ENCODE data around the gene TMEM196.
"Not testable (repeated sequence)": the region's sequence is repeated elsewhere in the genome, so short reads cannot be mapped to it uniquely, and the experiment has no call there.

Gene TMEM196

GRCh38 chr7:19692111-19692828 lies 81.1 kb downstream of the TMEM196 start:
- Histone ChIP-seq H3K9ac (ENCODE audit: low read length) (no peak overlapping the region), H3K9me3 (ENCODE audit: insufficient read depth, low read length) (no peaks in the 10 kb centered on the region), H3K27me3 (ENCODE audit: low read depth, low read length) (no peaks in the 10 kb centered on the region), H3K4me1 (ENCODE audit: low read length) (no peaks in the 10 kb centered on the region), H3K79me2 (ENCODE audit: low read length) (no peaks in the 10 kb centered on the region), H3K27ac (ENCODE audit: low read length) (no peak overlapping the region), H3K4me3 (ENCODE audit: low read length) (no peak overlapping the region), H4K20me1 (ENCODE audit: insufficient read depth, low read length) (no peaks in the 10 kb centered on the region), H2AFZ (ENCODE audit: low read depth, low read length) (no peak overlapping the region), H3K36me3 (replicated peaks; ENCODE audit: low read depth, low read length) (peaks cover 2% of the 10 kb centered on the region), H3K4me2 (ENCODE audit: low read length) (no peak overlapping the region)
- TF ChIP-seq EZH2phosphoT487 (IDR thresholded peaks at IDR 0.05; ENCODE audit: low read depth): no peak
- TF ChIP-seq, protein P1, sequence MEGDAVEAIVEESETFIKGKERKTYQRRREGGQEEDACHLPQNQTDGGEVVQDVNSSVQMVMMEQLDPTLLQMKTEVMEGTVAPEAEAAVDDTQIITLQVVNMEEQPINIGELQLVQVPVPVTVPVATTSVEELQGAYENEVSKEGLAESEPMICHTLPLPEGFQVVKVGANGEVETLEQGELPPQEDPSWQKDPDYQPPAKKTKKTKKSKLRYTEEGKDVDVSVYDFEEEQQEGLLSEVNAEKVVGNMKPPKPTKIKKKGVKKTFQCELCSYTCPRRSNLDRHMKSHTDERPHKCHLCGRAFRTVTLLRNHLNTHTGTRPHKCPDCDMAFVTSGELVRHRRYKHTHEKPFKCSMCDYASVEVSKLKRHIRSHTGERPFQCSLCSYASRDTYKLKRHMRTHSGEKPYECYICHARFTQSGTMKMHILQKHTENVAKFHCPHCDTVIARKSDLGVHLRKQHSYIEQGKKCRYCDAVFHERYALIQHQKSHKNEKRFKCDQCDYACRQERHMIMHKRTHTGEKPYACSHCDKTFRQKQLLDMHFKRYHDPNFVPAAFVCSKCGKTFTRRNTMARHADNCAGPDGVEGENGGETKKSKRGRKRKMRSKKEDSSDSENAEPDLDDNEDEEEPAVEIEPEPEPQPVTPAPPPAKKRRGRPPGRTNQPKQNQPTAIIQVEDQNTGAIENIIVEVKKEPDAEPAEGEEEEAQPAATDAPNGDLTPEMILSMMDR (IDR thresholded peaks at IDR 0.05; ENCODE audit: low read depth, low read length): no peak

GRCh38 chr7:19690736-19691135 lies 82.7 kb downstream of the TMEM196 start:
- H3K4me2 ChIP-seq (ENCODE audit: low read length): no peak overlapping the region

GRCh38 chr7:19689130-19689529 lies 84.3 kb downstream of the TMEM196 start:
- H3K4me3 ChIP-seq (ENCODE audit: low read length); H2AFZ ChIP-seq (ENCODE audit: low read depth, low read length); H3K4me1 ChIP-seq (ENCODE audit: low read length): not testable (repeated sequence)

More at GRCh38 chr7:19690736-19691135, 82.7 kb downstream of the TMEM196 start:
- Histone ChIP-seq H3K4me1 (ENCODE audit: low read length) (no peaks in the 10 kb centered on the region), H2AFZ (ENCODE audit: low read depth, low read length) (no peak overlapping the region), H3K9me3 (ENCODE audit: insufficient read depth, low read length) (no peaks in the 10 kb centered on the region), H3K79me2 (ENCODE audit: low read length) (no peaks in the 10 kb centered on the region), H3K36me3 (replicated peaks; ENCODE audit: low read depth, low read length) (no peaks in the 10 kb centered on the region), H3K27me3 (ENCODE audit: low read depth, low read length) (no peaks in the 10 kb centered on the region), H3K9ac (ENCODE audit: low read length) (no peak overlapping the region), H4K20me1 (ENCODE audit: insufficient read depth, low read length) (no peaks in the 10 kb centered on the region), H3K27ac (ENCODE audit: low read length) (no peak overlapping the region), H3K4me3 (ENCODE audit: low read length) (no peak overlapping the region)
- TF ChIP-seq, protein P1 (IDR thresholded peaks at IDR 0.05; ENCODE audit: low read depth, low read length): no peak
- no peak for TF ChIP-seq EZH2phosphoT487 (IDR thresholded peaks at IDR 0.05; ENCODE audit: low read depth)

GRCh38 chr7:19681596-19681995 lies 91.8 kb downstream of the TMEM196 start:
- no peak overlapping the region for H2AFZ ChIP-seq (ENCODE audit: low read depth, low read length)

More at GRCh38 chr7:19689130-19689529, 84.3 kb downstream of the TMEM196 start:
- not testable (repeated sequence) for H3K4me2 ChIP-seq (ENCODE audit: low read length); H3K9me3 ChIP-seq (ENCODE audit: insufficient read depth, low read length); H4K20me1 ChIP-seq (ENCODE audit: insufficient read depth, low read length); H3K9ac ChIP-seq (ENCODE audit: low read length); H3K79me2 ChIP-seq (ENCODE audit: low read length); H3K27ac ChIP-seq (ENCODE audit: low read length); H3K27me3 ChIP-seq (ENCODE audit: low read depth, low read length); H3K36me3 ChIP-seq (replicated peaks; ENCODE audit: low read depth, low read length)

More at GRCh38 chr7:19681596-19681995, 91.8 kb downstream of the TMEM196 start:
- Histone ChIP-seq H3K27ac (ENCODE audit: low read length) (no peak overlapping the region), H3K4me1 (ENCODE audit: low read length) (peaks cover 9% of the 10 kb centered on the region), H4K20me1 (ENCODE audit: insufficient read depth, low read length) (no peaks in the 10 kb centered on the region), H3K36me3 (replicated peaks; ENCODE audit: low read depth, low read length) (no peaks in the 10 kb centered on the region), H3K9me3 (ENCODE audit: insufficient read depth, low read length) (no peaks in the 10 kb centered on the region), H3K27me3 (ENCODE audit: low read depth, low read length) (no peaks in the 10 kb centered on the region), H3K79me2 (ENCODE audit: low read length) (no peaks in the 10 kb centered on the region), H3K9ac (ENCODE audit: low read length) (no peak overlapping the region), H3K4me2 (ENCODE audit: low read length) (no peak overlapping the region), H3K4me3 (ENCODE audit: low read length) (no peak overlapping the region)
- TF ChIP-seq EZH2phosphoT487 (IDR thresholded peaks at IDR 0.05; ENCODE audit: low read depth): no peak
- TF ChIP-seq, protein P1 (IDR thresholded peaks at IDR 0.05; ENCODE audit: low read depth, low read length): no peak

Data from OCI-LY3 (cell line).